ENCODE data around the gene KCNH5. TPM values are rescaled to one million over a fixed set of nuclear protein-coding genes. Genes with fewer than 3 reads are reported as not detected.

KCNH5 gene
- total and polyA plus RNA-seq, 9 of the 15 experiments (the other 6 are each of a cell fraction or from before 2014, with no cell fraction given), result 1.1 to 2.4 (median 1.4) TPM

DNA sequence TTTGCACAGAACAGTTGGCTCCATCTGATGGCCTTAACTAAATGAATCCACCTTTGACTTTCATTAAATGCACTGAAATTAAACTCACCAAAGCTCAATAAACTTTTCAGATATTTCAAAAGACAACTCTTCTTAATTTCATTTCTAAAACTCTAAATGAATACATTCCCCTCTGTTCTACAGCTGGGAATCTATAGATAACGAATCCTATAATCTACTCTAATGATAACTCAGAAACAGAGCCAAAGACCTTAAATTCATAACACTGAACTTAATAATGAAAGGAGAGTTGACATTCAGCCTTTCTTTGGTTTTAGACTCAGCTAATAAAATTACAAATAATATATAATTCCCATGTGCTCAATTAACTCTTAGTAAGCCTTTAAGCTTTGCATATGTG, 150.5 kb downstream of the KCNH5 start:
- POLR2A ChIA-PET, result no interaction called here
- Histone ChIP-seq H3K36me3 (ENCODE audit: control insufficient read depth, insufficient read depth, low read length) (no peaks in the 10 kb centered on the region), H3K4me2 (ENCODE audit: insufficient read depth, low read length) (no peak overlapping the region), H3K79me2 (ENCODE audit: control insufficient read depth, insufficient read depth, low read length) (no peaks in the 10 kb centered on the region), H3K27ac (ENCODE audit: extremely low read depth, low read depth, low read length) (no peak overlapping the region), H3K4me3 (no peak overlapping the region), H3K9ac (ENCODE audit: insufficient read depth in 1 of 2, low read depth in 2 of 2, low read length in 2 of 2) (no peak overlapping the region), H4K20me1 (replicated peaks; ENCODE audit: control insufficient read depth, insufficient read depth, low read length) (no peaks in the 10 kb centered on the region), H3K9me1 (ENCODE audit: control insufficient read depth, insufficient read depth, low read length) (no peaks in the 10 kb centered on the region), H3K27me3 (ENCODE audit: control insufficient read depth in 2 of 2, insufficient read depth in 2 of 2, low read length in 2 of 2) (no peaks in the 10 kb centered on the region), H3K9me3 (replicated peaks; ENCODE audit: control insufficient read depth, insufficient read depth, low read depth, low read length) (no peaks in the 10 kb centered on the region), H2AFZ (ENCODE audit: low read depth, low read length) (no peak overlapping the region), H3K4me1 (replicated peaks in 1 of 2; ENCODE audit: control insufficient read depth in 2 of 2, insufficient read depth in 2 of 2, low read length in 2 of 2) (no peaks in the 10 kb centered on the region)
- ATAC-seq, result no peak
- 0% methylated on average over 1 of the region's 1 CpG for WGBS (ENCODE audit: insufficient coverage, low coverage, missing lambda C conversion rate)
- in situ Hi-C loops (cut with MboI) (no loop called here), intact Hi-C loops (cut with micrococcal nuclease) (no loop called here)
- BruUV-seq (replicated peaks), result no TSS peak
- no peak for DNase-seq (ENCODE audit: extremely low read depth in 1 of 4, low spot score in 3 of 4)
- FAIRE-seq, result no peak
- CTCF ChIA-PET (ENCODE audit: low intra/inter-chr PET ratio), result no interaction called here
- no peak for TF ChIP-seq NR4A1 (CRISPR knock-in tag; IDR thresholded peaks at IDR 0.05)
- no peak for TF ChIP-seq NR4A1 (tag; IDR thresholded peaks at IDR 0.05)
- no peak for TF ChIP-seq CREBBP (IDR thresholded peaks at IDR 0.05; ENCODE audit: low read depth, low read length)
- TF ChIP-seq, protein P1, sequence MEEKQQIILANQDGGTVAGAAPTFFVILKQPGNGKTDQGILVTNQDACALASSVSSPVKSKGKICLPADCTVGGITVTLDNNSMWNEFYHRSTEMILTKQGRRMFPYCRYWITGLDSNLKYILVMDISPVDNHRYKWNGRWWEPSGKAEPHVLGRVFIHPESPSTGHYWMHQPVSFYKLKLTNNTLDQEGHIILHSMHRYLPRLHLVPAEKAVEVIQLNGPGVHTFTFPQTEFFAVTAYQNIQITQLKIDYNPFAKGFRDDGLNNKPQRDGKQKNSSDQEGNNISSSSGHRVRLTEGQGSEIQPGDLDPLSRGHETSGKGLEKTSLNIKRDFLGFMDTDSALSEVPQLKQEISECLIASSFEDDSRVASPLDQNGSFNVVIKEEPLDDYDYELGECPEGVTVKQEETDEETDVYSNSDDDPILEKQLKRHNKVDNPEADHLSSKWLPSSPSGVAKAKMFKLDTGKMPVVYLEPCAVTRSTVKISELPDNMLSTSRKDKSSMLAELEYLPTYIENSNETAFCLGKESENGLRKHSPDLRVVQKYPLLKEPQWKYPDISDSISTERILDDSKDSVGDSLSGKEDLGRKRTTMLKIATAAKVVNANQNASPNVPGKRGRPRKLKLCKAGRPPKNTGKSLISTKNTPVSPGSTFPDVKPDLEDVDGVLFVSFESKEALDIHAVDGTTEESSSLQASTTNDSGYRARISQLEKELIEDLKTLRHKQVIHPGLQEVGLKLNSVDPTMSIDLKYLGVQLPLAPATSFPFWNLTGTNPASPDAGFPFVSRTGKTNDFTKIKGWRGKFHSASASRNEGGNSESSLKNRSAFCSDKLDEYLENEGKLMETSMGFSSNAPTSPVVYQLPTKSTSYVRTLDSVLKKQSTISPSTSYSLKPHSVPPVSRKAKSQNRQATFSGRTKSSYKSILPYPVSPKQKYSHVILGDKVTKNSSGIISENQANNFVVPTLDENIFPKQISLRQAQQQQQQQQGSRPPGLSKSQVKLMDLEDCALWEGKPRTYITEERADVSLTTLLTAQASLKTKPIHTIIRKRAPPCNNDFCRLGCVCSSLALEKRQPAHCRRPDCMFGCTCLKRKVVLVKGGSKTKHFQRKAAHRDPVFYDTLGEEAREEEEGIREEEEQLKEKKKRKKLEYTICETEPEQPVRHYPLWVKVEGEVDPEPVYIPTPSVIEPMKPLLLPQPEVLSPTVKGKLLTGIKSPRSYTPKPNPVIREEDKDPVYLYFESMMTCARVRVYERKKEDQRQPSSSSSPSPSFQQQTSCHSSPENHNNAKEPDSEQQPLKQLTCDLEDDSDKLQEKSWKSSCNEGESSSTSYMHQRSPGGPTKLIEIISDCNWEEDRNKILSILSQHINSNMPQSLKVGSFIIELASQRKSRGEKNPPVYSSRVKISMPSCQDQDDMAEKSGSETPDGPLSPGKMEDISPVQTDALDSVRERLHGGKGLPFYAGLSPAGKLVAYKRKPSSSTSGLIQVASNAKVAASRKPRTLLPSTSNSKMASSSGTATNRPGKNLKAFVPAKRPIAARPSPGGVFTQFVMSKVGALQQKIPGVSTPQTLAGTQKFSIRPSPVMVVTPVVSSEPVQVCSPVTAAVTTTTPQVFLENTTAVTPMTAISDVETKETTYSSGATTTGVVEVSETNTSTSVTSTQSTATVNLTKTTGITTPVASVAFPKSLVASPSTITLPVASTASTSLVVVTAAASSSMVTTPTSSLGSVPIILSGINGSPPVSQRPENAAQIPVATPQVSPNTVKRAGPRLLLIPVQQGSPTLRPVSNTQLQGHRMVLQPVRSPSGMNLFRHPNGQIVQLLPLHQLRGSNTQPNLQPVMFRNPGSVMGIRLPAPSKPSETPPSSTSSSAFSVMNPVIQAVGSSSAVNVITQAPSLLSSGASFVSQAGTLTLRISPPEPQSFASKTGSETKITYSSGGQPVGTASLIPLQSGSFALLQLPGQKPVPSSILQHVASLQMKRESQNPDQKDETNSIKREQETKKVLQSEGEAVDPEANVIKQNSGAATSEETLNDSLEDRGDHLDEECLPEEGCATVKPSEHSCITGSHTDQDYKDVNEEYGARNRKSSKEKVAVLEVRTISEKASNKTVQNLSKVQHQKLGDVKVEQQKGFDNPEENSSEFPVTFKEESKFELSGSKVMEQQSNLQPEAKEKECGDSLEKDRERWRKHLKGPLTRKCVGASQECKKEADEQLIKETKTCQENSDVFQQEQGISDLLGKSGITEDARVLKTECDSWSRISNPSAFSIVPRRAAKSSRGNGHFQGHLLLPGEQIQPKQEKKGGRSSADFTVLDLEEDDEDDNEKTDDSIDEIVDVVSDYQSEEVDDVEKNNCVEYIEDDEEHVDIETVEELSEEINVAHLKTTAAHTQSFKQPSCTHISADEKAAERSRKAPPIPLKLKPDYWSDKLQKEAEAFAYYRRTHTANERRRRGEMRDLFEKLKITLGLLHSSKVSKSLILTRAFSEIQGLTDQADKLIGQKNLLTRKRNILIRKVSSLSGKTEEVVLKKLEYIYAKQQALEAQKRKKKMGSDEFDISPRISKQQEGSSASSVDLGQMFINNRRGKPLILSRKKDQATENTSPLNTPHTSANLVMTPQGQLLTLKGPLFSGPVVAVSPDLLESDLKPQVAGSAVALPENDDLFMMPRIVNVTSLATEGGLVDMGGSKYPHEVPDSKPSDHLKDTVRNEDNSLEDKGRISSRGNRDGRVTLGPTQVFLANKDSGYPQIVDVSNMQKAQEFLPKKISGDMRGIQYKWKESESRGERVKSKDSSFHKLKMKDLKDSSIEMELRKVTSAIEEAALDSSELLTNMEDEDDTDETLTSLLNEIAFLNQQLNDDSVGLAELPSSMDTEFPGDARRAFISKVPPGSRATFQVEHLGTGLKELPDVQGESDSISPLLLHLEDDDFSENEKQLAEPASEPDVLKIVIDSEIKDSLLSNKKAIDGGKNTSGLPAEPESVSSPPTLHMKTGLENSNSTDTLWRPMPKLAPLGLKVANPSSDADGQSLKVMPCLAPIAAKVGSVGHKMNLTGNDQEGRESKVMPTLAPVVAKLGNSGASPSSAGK (IDR thresholded peaks at IDR 0.05), result no peak
- TF ChIP-seq, protein P2, sequence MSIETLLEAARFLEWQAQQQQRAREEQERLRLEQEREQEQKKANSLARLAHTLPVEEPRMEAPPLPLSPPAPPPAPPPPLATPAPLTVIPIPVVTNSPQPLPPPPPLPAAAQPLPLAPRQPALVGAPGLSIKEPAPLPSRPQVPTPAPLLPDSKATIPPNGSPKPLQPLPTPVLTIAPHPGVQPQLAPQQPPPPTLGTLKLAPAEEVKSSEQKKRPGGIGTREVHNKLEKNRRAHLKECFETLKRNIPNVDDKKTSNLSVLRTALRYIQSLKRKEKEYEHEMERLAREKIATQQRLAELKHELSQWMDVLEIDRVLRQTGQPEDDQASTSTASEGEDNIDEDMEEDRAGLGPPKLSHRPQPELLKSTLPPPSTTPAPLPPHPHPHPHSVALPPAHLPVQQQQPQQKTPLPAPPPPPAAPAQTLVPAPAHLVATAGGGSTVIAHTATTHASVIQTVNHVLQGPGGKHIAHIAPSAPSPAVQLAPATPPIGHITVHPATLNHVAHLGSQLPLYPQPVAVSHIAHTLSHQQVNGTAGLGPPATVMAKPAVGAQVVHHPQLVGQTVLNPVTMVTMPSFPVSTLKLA (conservative IDR thresholded peaks at IDR 0.05), result no peak
- no peak for TF ChIP-seq NCOA2 (IDR thresholded peaks at IDR 0.05; ENCODE audit: partially characterized antibody in 2 of 2)
- TF ChIP-seq ZNF785 (CRISPR knock-in tag; IDR thresholded peaks at IDR 0.05), result no peak
- TF ChIP-seq DIDO1 (tag; IDR thresholded peaks at IDR 0.05; ENCODE audit: low read depth), result no peak
- TF ChIP-seq ZNF408 (CRISPR knock-in tag; IDR thresholded peaks at IDR 0.05; ENCODE audit: low read depth), result no peak
- no peak for TF ChIP-seq ZNF699 (CRISPR knock-in tag; IDR thresholded peaks at IDR 0.05; ENCODE audit: insufficient replicate concordance)
- TF ChIP-seq C11orf30 (IDR thresholded peaks at IDR 0.05; ENCODE audit: low read depth), result no peak
- TF ChIP-seq CREM (IDR thresholded peaks at IDR 0.05; ENCODE audit: low read depth), result no peak
